Measurements from ENCODE around the gene TTC21B.
A peak's percentile ranks its signal among the peaks of the same experiment; 100 is the strongest.
"Not testable (repeated sequence)": the region's sequence is repeated elsewhere in the genome, so short reads cannot be mapped to it uniquely, and the experiment has no call there.

TTC21B gene

GRCh38 chr2:165877565-165878550, 75.7 kb downstream of the TTC21B start:
- DNase-seq: peak; percentile 51

GRCh38 chr2:165876712-165877111, 76.9 kb downstream of the TTC21B start:
- peak; percentile 28 for DNase-seq

GRCh38 chr2:165876269-165876668, 77.3 kb downstream of the TTC21B start:
- DNase-seq: no peak

- DNase-seq: peak; percentile 52
Observed at GRCh38 chr2:165874445-165875039, 79.0 kb downstream of the TTC21B start.

- peak; percentile 21 for DNase-seq
Observed at GRCh38 chr2:165872101-165872791, 81.3 kb downstream of the TTC21B start.

GRCh38 chr2:165871025-165871424, 82.6 kb downstream of the TTC21B start:
- DNase-seq: no peak

- DNase-seq: no peak
Observed at GRCh38 chr2:165870346-165870745, 83.2 kb downstream of the TTC21B start.

- DNase-seq: peak; percentile 25
Observed at GRCh38 chr2:165868211-165868610, 85.4 kb downstream of the TTC21B start.

GRCh38 chr2:165864296-165864695, 89.3 kb downstream of the TTC21B start:
- no peak for DNase-seq

GRCh38 chr2:165863810-165864261, 89.7 kb downstream of the TTC21B start:
- DNase-seq: no peak

- DNase-seq: not testable (repeated sequence)
Observed at GRCh38 chr2:165861083-165861482, 92.5 kb downstream of the TTC21B start.

GRCh38 chr2:165859723-165860122, 93.9 kb downstream of the TTC21B start:
- DNase-seq: not testable (repeated sequence)

GRCh38 chr2:165857876-165858275, 95.7 kb downstream of the TTC21B start:
- DNase-seq: peak; percentile 20

GRCh38 chr2:165852394-165852793, 101.2 kb downstream of the TTC21B start:
- DNase-seq: no peak

GRCh38 chr2:165847001-165847400, 106.6 kb downstream of the TTC21B start:
- DNase-seq: no peak

- no peak for DNase-seq
Observed at GRCh38 chr2:165846056-165846455, 107.5 kb downstream of the TTC21B start.

- no peak for DNase-seq
Observed at GRCh38 chr2:165844216-165844615, 109.4 kb downstream of the TTC21B start.

- DNase-seq: no peak
Observed at GRCh38 chr2:165843351-165843750, 110.2 kb downstream of the TTC21B start.

GRCh38 chr2:165840333-165840958, 113.1 kb downstream of the TTC21B start:
- DNase-seq: no peak

GRCh38 chr2:165839610-165840009, 114.0 kb downstream of the TTC21B start:
- DNase-seq: peak; percentile 27

- peak; percentile 44 for DNase-seq
Observed at GRCh38 chr2:165837122-165837521, 116.5 kb downstream of the TTC21B start.

GRCh38 chr2:165835363-165835762, 118.2 kb downstream of the TTC21B start:
- no peak for DNase-seq

- peak; percentile 58 for DNase-seq
Observed at GRCh38 chr2:165833156-165833555, 120.4 kb downstream of the TTC21B start.

All from fibroblast of skin of right biceps (primary cell).